SK-N-SH treated with all-trans-retinoic acid at 6 μM for 48 hours (cell line): ENCODE results near the gene ZC3H8.
"Not testable (repeated sequence)": the region's sequence is repeated elsewhere in the genome, so short reads cannot be mapped to it uniquely, and the experiment has no call there.

Experiments used
- ATAC-seq: fragments of 200-7000 bp; cut with Tn5 transposase; 3 replicates; pipeline ENCODE4 v1.9.1; 2020; ENCODE audit warnings: mild to moderate bottlenecking, moderate library complexity
- ARNTL ChIP-seq: fragments of 450-650 bp; formaldehyde crosslinking; IDR thresholded peaks from 2 replicates; pipeline ENCODE4 v1.5.0; 2020; ENCODE audit warnings: low read depth, mild to moderate bottlenecking, moderate library complexity, borderline replicate concordance
- BACH2 ChIP-seq: fragments of 250-450 bp; sonication (Bioruptor Pico); IDR thresholded peaks from 2 replicates; pipeline ENCODE4 v1.9.0; 2021; ENCODE audit warnings: mild to moderate bottlenecking, borderline replicate concordance
- CREB5 ChIP-seq: fragments of 250-450 bp; sonication (Bioruptor Pico); IDR thresholded peaks from 2 replicates; pipeline ENCODE4 v1.5.1; 2020; ENCODE audit warnings: low read depth, mild to moderate bottlenecking, moderate library complexity
- CSDC2 ChIP-seq: fragments of 250-450 bp; sonication (Bioruptor Pico); IDR thresholded peaks from 2 replicates; pipeline ENCODE4 v1.5.0; 2020; ENCODE audit warnings: mild to moderate bottlenecking, moderate library complexity
- CSRNP3 ChIP-seq: fragments of 250-450 bp; sonication (Bioruptor Pico); IDR thresholded peaks from 2 replicates; pipeline ENCODE4 v1.5.1; 2021; ENCODE audit warnings: mild to moderate bottlenecking, moderate library complexity
- GLIS3 ChIP-seq: fragments of 250-450 bp; sonication (Bioruptor Pico); IDR thresholded peaks from 2 replicates; pipeline ENCODE4 v1.5.0; 2020; ENCODE audit warnings: mild to moderate bottlenecking, moderate library complexity
- ISL1 ChIP-seq: fragments of 250-450 bp; sonication (Bioruptor Pico); IDR thresholded peaks from 2 replicates; pipeline ENCODE4 v2.1.2; 2022; ENCODE audit warnings: mild to moderate bottlenecking, moderate library complexity
- OSR1 ChIP-seq: fragments of 250-450 bp; sonication (Bioruptor Pico); IDR thresholded peaks from 2 replicates; pipeline ENCODE4 v1.8.0; 2022; ENCODE audit warnings: moderate library complexity, mild to moderate bottlenecking, inconsistent platforms
- POU6F1 ChIP-seq: fragments of 250-450 bp; sonication (Bioruptor Pico); IDR thresholded peaks from 2 replicates; pipeline ENCODE4 v1.8.0; 2021; ENCODE audit warnings: low read depth, mild to moderate bottlenecking, moderate library complexity, borderline replicate concordance
- PPARA ChIP-seq: fragments of 250-450 bp; sonication (Bioruptor Pico); IDR thresholded peaks from 2 replicates; pipeline ENCODE4 v1.5.0; 2020; ENCODE audit warnings: mild to moderate bottlenecking, borderline replicate concordance
- RARB ChIP-seq: fragments of 250-450 bp; sonication (Bioruptor Pico); IDR thresholded peaks from 2 replicates; pipeline ENCODE4 v1.8.0; 2021; ENCODE audit warnings: mild to moderate bottlenecking, moderate library complexity
- SNAI2 ChIP-seq: fragments of 250-450 bp; sonication (Bioruptor Pico); IDR thresholded peaks from 2 replicates; pipeline ENCODE4 v1.5.0; 2020; ENCODE audit warnings: mild to moderate bottlenecking, moderate library complexity
- TCF4 ChIP-seq: fragments of 250-450 bp; sonication (Bioruptor Pico); IDR thresholded peaks from 2 replicates; pipeline ENCODE4 v1.8.0; 2021; ENCODE audit warnings: mild to moderate bottlenecking, moderate library complexity, borderline replicate concordance
- TOX ChIP-seq: fragments of 250-450 bp; sonication (Bioruptor Pico); IDR thresholded peaks from 2 replicates; pipeline ENCODE4 v1.8.0; 2021; ENCODE audit warnings: mild to moderate bottlenecking, moderate library complexity, borderline replicate concordance
- ZC3H10 ChIP-seq: fragments of 250-450 bp; sonication (Bioruptor Pico); IDR thresholded peaks from 2 replicates; pipeline ENCODE4 v1.5.1; 2021; ENCODE audit warnings: mild to moderate bottlenecking, moderate library complexity
- ZFP3 ChIP-seq: fragments of 250-450 bp; sonication (Bioruptor Pico); IDR thresholded peaks from 2 replicates; pipeline ENCODE4 v1.5.0; 2020; ENCODE audit warnings: mild to moderate bottlenecking, moderate library complexity
- ZFP30 ChIP-seq: fragments of 450-650 bp; formaldehyde crosslinking; IDR thresholded peaks from 2 replicates; pipeline ENCODE4 v1.5.0; 2022; ENCODE audit warnings: mild to moderate bottlenecking, moderate library complexity
- ZNF565 ChIP-seq: fragments of 450-650 bp; formaldehyde crosslinking; conservative IDR thresholded peaks from 2 replicates; pipeline ENCODE4 v1.5.0; 2020; ENCODE audit warnings: low read depth, mild to moderate bottlenecking, moderate library complexity
- ZNF70 ChIP-seq: fragments of 450-650 bp; formaldehyde crosslinking; IDR thresholded peaks from 2 replicates; pipeline ENCODE4 v1.5.0; 2020; ENCODE audit warnings: mild to moderate bottlenecking, moderate library complexity
- ZNF8 ChIP-seq: fragments of 450-650 bp; formaldehyde crosslinking; IDR thresholded peaks from 2 replicates; pipeline ENCODE4 v1.5.0; 2020; ENCODE audit warnings: mild to moderate bottlenecking, moderate library complexity
- TF ChIP-seq, protein P1 (sequence below): fragments of 250-450 bp; sonication (Bioruptor Pico); IDR thresholded peaks from 2 replicates; pipeline ENCODE4 v1.5.0; 2020; ENCODE audit warnings: mild to moderate bottlenecking, moderate library complexity
- TF ChIP-seq, protein P2 (sequence below): fragments of 250-450 bp; sonication (Bioruptor Pico); IDR thresholded peaks from 2 replicates; pipeline ENCODE4 v1.8.0; 2020; ENCODE audit warnings: mild to moderate bottlenecking, moderate library complexity, borderline replicate concordance

The ZC3H8 gene

DNA sequence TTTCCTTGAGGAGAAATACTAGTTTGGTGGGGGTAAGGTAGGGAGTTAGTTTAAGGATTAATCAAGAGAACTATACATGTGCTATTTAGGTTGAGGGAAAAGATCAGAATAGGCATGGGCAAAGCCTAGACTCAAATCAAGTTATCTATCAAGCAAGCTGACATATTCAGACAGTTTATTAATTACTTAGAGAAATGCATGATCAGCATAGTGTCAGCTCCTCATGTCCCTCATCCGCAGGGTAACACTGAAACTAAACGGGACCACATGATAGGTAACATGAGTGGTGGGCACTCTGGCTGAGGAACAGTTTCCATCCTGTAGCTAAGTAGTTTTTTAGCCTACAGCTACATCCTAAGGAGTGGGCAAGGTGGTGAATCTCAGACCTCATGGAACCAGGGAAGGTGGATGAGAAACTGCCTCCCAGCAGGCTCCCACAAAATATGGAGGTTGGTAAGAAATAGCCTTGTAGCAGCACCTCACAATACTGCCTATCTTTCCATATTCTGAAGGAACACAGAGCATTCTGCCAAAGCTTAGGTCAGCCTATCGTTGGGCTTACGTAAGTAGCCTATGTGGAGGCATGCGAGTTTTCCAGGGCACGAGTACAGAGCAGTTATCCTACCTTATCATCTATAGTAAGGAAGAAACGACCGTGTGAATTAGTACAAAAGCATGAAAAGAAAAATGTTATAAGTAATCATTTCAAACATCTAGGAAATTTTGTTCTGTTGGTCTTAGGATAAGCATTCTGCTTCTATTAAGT lies 39.0 kb upstream of the ZC3H8 start:
- no peak for ATAC-seq
- no peak for TF ChIP-seq CREB5
- TF ChIP-seq, protein P1, sequence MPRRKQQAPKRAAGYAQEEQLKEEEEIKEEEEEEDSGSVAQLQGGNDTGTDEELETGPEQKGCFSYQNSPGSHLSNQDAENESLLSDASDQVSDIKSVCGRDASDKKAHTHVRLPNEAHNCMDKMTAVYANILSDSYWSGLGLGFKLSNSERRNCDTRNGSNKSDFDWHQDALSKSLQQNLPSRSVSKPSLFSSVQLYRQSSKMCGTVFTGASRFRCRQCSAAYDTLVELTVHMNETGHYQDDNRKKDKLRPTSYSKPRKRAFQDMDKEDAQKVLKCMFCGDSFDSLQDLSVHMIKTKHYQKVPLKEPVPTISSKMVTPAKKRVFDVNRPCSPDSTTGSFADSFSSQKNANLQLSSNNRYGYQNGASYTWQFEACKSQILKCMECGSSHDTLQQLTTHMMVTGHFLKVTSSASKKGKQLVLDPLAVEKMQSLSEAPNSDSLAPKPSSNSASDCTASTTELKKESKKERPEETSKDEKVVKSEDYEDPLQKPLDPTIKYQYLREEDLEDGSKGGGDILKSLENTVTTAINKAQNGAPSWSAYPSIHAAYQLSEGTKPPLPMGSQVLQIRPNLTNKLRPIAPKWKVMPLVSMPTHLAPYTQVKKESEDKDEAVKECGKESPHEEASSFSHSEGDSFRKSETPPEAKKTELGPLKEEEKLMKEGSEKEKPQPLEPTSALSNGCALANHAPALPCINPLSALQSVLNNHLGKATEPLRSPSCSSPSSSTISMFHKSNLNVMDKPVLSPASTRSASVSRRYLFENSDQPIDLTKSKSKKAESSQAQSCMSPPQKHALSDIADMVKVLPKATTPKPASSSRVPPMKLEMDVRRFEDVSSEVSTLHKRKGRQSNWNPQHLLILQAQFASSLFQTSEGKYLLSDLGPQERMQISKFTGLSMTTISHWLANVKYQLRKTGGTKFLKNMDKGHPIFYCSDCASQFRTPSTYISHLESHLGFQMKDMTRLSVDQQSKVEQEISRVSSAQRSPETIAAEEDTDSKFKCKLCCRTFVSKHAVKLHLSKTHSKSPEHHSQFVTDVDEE, result no peak

DNA sequence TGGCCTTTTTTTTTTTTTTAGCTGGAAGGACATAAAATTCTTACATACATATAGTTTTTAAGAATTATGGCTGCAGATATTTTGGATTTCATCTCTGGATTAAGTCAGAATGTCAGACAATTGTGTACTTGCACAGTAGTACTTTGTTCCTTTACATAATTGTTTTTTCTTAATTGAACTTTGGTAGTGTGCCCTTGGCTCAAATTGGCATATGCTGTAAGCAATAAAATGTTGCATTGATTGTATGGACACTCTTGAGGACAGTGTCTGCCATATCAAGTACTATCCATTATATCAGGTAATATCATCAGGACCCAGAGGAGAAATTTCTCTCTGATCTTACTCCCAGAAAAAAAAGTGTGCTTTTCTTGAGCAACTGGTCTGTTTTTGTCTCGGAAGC lies 35.8 kb upstream of the ZC3H8 start:
- no peak for ATAC-seq
- TF ChIP-seq CSRNP3 (CRISPR knock-in tag) (no peak), ZC3H10 (CRISPR knock-in tag) (no peak), ZFP30 (CRISPR knock-in tag) (no peak), PPARA (CRISPR knock-in tag) (no peak), POU6F1 (no peak), TOX (CRISPR knock-in tag) (no peak), ZNF8 (CRISPR knock-in tag) (no peak), SNAI2 (CRISPR knock-in tag) (no peak), RARB (no peak), ZNF565 (CRISPR knock-in tag) (no peak), CSDC2 (CRISPR knock-in tag) (no peak), OSR1 (CRISPR knock-in tag) (no peak), ZNF70 (CRISPR knock-in tag) (no peak), TCF4 (no peak), ZFP3 (CRISPR knock-in tag) (no peak), BACH2 (no peak), ISL1 (CRISPR knock-in tag) (no peak)
- TF ChIP-seq, all 23 proteins: peak for 0

GRCh38 chr2:112290088-112290487 lies 35.2 kb upstream of the ZC3H8 start:
- TF ChIP-seq ZNF8 (CRISPR knock-in tag) (no peak), PPARA (CRISPR knock-in tag) (no peak), TCF4 (no peak), ZNF70 (CRISPR knock-in tag) (no peak), ARNTL (CRISPR knock-in tag) (no peak), CSRNP3 (CRISPR knock-in tag) (no peak), CREB5 (no peak), RARB (no peak), BACH2 (no peak), GLIS3 (no peak), ISL1 (CRISPR knock-in tag) (no peak), SNAI2 (CRISPR knock-in tag) (no peak), OSR1 (CRISPR knock-in tag) (no peak)
- TF ChIP-seq, protein P2, sequence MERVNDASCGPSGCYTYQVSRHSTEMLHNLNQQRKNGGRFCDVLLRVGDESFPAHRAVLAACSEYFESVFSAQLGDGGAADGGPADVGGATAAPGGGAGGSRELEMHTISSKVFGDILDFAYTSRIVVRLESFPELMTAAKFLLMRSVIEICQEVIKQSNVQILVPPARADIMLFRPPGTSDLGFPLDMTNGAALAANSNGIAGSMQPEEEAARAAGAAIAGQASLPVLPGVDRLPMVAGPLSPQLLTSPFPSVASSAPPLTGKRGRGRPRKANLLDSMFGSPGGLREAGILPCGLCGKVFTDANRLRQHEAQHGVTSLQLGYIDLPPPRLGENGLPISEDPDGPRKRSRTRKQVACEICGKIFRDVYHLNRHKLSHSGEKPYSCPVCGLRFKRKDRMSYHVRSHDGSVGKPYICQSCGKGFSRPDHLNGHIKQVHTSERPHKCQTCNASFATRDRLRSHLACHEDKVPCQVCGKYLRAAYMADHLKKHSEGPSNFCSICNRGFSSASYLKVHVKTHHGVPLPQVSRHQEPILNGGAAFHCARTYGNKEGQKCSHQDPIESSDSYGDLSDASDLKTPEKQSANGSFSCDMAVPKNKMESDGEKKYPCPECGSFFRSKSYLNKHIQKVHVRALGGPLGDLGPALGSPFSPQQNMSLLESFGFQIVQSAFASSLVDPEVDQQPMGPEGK (CRISPR knock-in tag), result no peak
- TF ChIP-seq, all 23 proteins: peak for 0

GRCh38 chr2:112283535-112283934 lies 28.7 kb upstream of the ZC3H8 start:
- not testable (repeated sequence) for ATAC-seq

More at GRCh38 chr2:112290088-112290487, 35.2 kb upstream of the ZC3H8 start:
- no peak for ATAC-seq

DNA sequence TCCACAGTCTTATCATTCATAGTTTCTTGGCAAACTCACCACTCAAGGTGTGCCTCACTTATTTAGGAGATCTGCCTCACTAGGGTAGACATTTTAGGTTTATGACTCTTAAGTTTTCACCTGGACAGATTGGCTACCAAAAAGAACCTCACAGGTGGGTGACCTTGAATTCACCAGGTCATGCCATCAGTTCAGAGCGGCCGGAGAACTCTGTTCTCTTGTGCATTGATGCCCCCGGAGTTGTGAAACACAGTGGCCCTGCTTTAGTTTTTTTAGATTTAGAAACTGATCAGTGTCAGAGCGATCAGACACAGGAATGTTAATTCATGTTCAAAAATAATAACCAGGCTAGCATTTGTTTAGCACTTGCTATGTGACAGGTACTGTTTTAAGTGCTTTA lies 27.2 kb upstream of the ZC3H8 start:
- ATAC-seq, result not testable (repeated sequence)
